Measurements from ENCODE around the gene TLE1.

Gene TLE1

GRCh38 chr9:81564632-81565031 is 124.7 kb downstream of the TLE1 start:
- no peak for DNase-seq (ENCODE audit: low read depth, low spot score)
- no peak overlapping the region for H3K4me3 ChIP-seq (ENCODE audit: low read length)

GRCh38 chr9:81563739-81564138 is 125.6 kb downstream of the TLE1 start:
- no peak overlapping the region for H3K4me3 ChIP-seq (ENCODE audit: low read length)
- no peak for DNase-seq (ENCODE audit: low read depth, low spot score)

GRCh38 chr9:81563020-81563407 is 126.3 kb downstream of the TLE1 start:
- H3K4me3 ChIP-seq (ENCODE audit: low read length): no peak overlapping the region
- no peak for DNase-seq (ENCODE audit: low read depth, low spot score)

DNA sequence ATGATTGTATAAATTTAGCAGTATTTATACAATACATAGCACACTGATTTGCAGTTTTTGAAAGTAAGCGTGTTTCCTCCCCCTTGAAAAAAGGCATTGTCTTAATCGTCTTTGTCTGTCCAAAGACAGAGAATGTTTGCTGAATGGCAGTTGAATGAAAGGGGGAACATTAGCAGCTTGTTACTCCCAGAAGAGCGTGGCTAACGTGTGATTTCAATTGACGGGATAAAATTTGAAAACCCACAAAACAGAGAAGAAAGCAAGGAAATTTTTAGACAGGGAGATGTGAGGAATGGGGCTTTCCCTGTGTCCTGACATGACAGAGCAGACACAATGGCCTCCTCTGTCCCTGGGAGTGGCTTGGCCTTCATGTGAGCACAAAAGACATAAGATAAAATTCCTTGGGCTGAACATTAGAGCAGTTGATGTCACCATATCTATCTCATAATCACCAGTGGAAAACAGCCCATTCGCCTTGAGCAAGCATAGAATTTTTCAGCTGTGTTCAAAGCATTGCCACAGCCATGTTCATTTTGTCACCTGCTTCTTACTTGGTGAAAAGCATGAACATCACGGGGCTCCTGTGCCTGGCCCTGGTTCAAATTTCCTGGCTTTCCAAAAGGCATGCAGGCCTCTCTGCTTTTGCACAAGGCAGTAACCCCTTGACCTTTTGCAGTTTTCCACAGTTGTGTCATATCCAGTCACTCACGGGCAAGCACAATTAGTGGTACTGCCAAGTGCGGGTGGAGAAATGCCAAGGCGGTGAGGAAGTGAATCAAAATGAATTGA is 126.9 kb downstream of the TLE1 start:
- DNase-seq (ENCODE audit: low read depth, low spot score): no peak
- H3K4me3 ChIP-seq (ENCODE audit: low read length): no peak overlapping the region

DNA sequence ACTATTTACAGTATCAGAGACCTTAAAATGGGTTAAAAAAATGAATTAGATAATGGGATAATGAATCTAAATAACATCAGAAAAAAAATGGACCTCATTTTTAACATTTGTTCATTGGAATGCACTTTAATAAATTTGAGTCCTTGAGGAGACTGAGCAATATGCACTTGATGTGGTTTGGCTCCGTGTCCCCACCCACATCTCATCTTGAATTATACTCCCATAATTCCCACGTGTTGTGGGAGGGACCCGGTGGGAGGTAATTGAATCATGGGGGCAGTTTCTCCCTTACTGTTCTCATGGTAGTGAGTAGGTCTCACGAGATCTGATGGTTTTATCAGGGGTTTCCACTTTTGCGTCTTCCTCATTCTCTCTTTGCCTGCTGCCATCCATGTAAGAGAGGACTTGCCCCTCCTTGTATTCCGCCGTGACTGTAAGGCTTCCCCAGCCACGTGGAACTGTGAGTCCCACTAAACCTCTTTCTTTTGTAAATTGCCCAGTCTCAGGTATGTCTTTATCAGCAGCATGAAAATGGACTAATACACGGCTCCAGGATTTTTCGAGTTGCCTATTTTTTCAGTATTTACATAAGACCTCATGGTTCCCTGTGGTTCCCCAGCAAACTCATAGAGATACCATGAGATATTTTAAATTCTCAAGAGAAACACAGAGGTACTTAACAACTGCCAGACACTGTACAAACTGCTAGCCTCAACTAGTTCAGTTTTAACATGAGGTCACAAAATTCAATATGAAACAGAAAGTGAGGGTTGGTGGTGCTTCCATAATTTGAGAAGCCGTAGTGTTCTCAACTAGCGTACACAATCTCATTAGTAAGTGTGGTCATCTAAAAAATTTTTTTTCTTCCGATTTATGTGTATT is 128.3 kb downstream of the TLE1 start:
- DNase-seq (ENCODE audit: low read depth, low spot score): no peak
- H3K4me3 ChIP-seq (ENCODE audit: low read length): no peak overlapping the region

- H3K4me3 ChIP-seq (ENCODE audit: low read length): no peak overlapping the region
- DNase-seq (ENCODE audit: low read depth, low spot score): no peak
Observed at GRCh38 chr9:81559709-81560108, 129.6 kb downstream of the TLE1 start.

DNA sequence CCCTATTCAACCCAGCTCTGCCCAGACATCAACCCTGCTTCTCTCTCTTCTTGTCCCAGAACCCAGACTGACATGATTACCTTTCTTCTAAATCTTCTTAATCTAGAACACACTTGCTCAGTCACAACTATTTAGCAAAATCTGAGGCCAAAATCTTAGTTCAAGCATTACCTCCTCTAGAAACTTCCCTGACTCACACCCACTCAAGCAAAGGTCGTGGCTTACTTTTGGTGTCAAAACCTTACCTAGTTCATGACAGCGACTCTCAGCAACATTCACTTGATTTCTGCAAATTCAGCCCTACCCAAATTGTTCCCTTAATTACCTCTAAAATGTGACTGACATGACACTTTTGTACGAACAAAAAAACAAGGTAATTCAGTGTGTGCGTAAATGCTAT is 130.2 kb downstream of the TLE1 start:
- DNase-seq (ENCODE audit: low read depth, low spot score): no peak

GRCh38 chr9:81558091-81558830 is 131.1 kb downstream of the TLE1 start:
- no peak for DNase-seq (ENCODE audit: low read depth, low spot score)

More for the DNA sequence above, 130.2 kb downstream of the TLE1 start:
- no peak overlapping the region for H3K4me3 ChIP-seq (ENCODE audit: low read length)

GRCh38 chr9:81557452-81558090 is 131.8 kb downstream of the TLE1 start:
- H3K4me3 ChIP-seq (ENCODE audit: low read length): no peak overlapping the region
- DNase-seq (ENCODE audit: low read depth, low spot score): no peak

More at GRCh38 chr9:81558091-81558830, 131.1 kb downstream of the TLE1 start:
- no peak overlapping the region for H3K4me3 ChIP-seq (ENCODE audit: low read length)

- DNase-seq (ENCODE audit: low read depth, low spot score): no peak
- H3K4me3 ChIP-seq (ENCODE audit: low read length): no peak overlapping the region
Observed at GRCh38 chr9:81556923-81557322, 132.4 kb downstream of the TLE1 start.

DNA sequence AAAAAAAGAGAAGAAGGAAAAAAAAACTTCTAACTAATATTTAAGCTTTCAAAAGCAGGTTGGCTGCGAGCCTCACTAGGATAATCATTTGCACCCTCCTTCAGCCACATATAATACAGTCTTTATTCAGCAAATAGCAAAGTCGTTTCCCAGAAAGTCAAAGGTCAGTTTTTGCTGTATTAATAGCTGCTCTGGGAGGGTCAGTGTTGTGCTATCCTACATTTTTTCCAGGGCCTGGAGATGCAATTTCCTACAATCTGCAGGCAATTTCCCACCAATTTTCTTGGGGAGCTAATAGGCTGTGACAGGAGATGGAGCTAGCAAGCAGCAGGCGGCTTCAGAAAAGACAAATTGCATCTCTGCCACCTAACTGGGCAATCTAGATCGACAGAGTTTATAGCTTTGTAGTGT is 136.8 kb downstream of the TLE1 start:
- no peak overlapping the region for H3K4me3 ChIP-seq (ENCODE audit: low read length)
- no peak for DNase-seq (ENCODE audit: low read depth, low spot score)

DNA sequence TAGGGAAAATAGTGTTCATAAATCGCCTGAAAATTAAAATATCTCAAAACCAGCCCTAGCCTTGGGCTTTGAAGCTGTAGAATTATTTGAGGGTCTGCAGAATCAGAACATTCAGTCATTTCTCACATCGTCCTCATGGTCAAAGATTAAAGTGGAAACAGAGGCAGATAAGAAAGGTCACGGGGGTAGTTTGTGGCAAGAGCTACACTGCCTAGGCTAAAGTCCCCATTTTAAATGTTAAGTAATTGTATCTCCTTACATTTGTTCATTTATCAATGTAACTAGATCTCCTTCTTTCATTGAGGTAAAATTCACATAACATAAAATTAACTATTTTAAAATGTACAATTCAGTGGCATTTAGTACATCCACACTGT is 139.2 kb downstream of the TLE1 start:
- no peak for DNase-seq (ENCODE audit: low read depth, low spot score)
- no peak overlapping the region for H3K4me3 ChIP-seq (ENCODE audit: low read length)

DNA sequence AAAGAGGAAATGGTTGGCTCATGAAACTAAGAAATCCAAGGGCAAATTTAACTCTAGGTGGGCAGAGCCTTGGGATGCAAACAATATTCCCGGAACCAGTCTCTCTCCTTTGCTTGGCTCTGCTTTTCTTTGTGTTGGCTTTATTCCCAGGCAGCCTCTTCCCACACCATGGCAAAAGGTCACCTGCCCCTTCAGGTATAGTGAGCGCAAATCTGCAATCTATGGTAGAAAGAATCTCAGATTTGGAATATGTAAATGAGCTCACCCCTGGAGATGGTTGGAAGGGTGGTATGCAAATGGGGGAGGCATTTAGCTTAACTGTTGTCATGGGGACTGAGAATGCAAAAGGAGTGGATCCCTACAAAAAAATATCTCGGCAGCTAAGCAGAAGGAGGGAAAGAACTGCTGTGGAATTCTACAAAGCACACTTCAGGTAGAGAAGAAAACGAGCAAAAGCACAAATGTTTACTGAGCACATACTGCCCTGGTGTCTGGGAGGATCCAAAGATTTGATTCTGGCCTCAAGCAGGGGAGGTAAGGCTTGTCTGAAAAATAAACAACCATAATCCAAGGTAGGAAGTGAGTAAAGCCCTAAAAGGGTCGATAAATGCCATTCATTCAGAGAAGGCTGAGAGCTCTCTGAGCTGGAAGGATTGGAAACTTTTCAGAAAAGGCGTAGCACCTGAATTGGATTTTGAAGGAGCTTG is 139.7 kb downstream of the TLE1 start:
- H3K4me3 ChIP-seq (ENCODE audit: low read length): no peak overlapping the region
- DNase-seq (ENCODE audit: low read depth, low spot score): no peak

GRCh38 chr9:81548911-81549310 is 140.4 kb downstream of the TLE1 start:
- DNase-seq (ENCODE audit: low read depth, low spot score): no peak
- no peak overlapping the region for H3K4me3 ChIP-seq (ENCODE audit: low read length)

- no peak for DNase-seq (ENCODE audit: low read depth, low spot score)
Observed at GRCh38 chr9:81546489-81546888, 142.9 kb downstream of the TLE1 start.

GRCh38 chr9:81543695-81544094 is 145.7 kb downstream of the TLE1 start:
- no peak for DNase-seq (ENCODE audit: low read depth, low spot score)
- H3K4me3 ChIP-seq (ENCODE audit: low read length): no peak overlapping the region

More at GRCh38 chr9:81546489-81546888, 142.9 kb downstream of the TLE1 start:
- H3K4me3 ChIP-seq (ENCODE audit: low read length): no peak overlapping the region

DNA sequence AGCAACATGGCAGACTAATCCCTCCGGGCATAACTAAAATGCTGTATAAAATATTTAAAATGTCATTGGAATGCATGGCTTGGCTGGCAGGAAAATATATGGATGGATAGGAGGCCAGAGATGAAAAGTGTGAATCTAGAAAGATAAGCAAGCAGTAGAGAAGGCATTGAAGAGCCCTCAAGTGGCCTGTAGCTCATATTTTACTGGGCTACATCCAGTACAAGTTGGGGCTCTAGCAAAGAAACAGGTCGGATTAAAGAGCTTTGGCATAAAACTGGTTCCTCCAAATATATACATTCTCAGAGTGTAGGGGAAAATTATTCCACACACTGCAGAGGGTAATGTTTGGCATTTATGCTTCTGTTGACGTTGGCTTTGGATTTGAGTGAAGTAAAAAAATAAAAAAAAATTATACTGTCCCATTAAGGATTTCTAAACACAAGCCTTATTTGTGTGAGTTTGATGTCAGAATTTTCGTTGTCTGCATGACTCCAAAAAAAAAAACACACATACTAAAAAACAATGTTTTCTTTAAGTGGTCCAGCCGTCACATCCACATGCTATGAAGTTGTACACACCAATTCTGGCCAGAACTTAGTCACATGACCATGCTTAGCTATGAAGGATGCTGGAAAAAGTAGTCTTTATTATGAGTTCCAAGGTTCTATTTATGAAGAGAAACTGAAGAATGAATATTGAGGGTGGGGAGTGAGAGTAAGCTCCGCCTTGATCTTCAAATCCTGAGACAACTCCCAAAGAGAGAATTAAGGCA is 147.0 kb downstream of the TLE1 start:
- no peak for DNase-seq (ENCODE audit: low read depth, low spot score)
- no peak overlapping the region for H3K4me3 ChIP-seq (ENCODE audit: low read length)

DNA sequence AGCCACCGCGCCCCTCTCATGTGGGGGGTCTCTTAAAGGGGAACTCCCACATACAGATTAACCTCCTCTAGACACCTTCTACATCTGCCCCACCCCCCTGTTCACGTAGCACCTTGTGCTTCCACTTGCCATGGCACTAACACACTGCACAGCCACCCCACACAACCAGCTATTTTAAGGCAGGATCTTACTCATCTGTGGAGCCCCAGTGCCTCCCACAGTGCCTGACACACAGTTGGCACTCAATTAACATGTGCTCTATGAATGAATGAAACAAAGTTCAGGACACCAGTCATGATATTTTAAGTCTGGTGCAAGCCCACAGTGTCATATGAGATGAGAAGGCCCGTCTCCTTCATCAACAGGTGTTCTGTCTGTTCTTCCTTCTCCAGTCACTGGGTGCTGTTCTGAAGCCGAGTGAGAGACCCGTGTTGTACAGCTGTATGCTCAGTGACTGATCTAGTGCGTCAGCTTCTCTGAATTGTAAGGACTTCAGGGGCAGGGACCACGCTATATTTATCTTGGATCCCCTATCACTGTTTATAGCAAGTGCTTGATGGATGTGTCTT is 149.1 kb downstream of the TLE1 start:
- no peak overlapping the region for H3K4me3 ChIP-seq (ENCODE audit: low read length)
- DNase-seq (ENCODE audit: low read depth, low spot score): no peak
